ENCODE results near the gene CFAP210. TPM values are rescaled to one million over a fixed set of nuclear protein-coding genes. Genes with fewer than 3 reads are reported as not detected.

Gene CFAP210
- total and polyA plus RNA-seq, 9 of the 15 experiments (the other 6 are each of a cell fraction or from before 2014, with no cell fraction given) = 0.75 to 3.6 (median 1.3) TPM

DNA sequence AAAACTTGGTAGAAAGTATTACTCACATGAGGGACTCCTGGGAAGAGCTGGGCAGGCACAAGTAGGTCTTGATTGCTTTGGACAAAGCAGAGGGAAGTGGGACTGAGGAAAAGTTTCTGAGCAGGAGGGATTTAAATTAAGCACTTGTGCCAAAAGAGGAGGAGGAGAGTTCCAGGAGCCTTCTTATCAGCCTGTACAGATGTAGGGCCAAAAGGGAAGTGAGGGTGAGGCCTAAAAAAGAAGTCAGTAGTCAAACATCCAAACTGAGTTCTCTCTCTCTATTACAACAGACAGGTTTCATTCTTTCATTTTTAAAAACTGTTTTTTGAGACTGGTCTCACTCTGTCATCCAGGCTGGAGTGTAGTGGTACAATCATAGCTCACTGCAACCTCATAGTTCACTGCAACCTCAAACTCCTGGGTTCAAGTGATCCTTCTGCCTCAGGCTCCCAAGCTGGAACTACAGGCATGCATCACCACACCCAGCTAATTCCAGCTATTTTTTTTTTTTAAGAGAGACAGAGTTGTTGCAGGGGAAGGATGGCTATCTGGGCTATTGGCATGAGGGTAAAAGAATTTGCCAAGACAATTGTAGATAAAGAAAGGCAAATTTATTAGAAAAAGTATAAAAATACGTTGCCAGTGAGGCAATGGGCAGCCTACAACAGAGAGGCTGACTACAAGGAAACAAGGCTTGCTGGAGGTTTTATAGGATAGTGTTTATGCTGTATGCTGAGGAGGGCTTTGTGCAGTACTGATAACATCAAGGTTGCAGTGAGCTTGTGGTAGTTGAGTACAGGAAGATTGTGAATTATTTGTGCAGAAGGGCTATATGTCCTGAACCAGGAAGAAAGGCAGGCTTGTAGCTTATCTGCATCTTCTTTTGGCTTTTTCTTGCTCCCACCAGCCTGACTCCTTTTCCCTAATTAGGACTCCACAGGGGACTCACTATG lies 29.0 kb downstream of the CFAP210 start (continued):
- TF ChIP-seq DDX20 (tag; IDR thresholded peaks at IDR 0.05; ENCODE audit: low read depth) (no peak), MAFK (IDR thresholded peaks at IDR 0.05; ENCODE audit: low read length) (peak; percentile 25; the same call in 1 of the 2 replicates), NR2C1 (IDR thresholded peaks at IDR 0.05) (no peak), NR2C1 (tag; IDR thresholded peaks at IDR 0.05) (no peak), SAFB (IDR thresholded peaks at IDR 0.05; ENCODE audit: borderline replicate concordance, low read depth, low read length) (no peak), RHOXF2B (CRISPR knock-in tag; conservative IDR thresholded peaks at IDR 0.05) (no peak), ZNF224 (CRISPR knock-in tag; IDR thresholded peaks at IDR 0.05) (no peak), ETS2 (tag; IDR thresholded peaks at IDR 0.05; ENCODE audit: borderline replicate concordance, poor library complexity, severe bottlenecking) (no peak), FOXP1 (CRISPR knock-in tag; IDR thresholded peaks at IDR 0.05) (no peak), NELFE (IDR thresholded peaks at IDR 0.05; ENCODE audit: insufficient read depth, insufficient read length) (no peak), HDAC6 (IDR thresholded peaks at IDR 0.05; ENCODE audit: low read depth, low read length) (no peak), DACH1 (IDR thresholded peaks at IDR 0.05; ENCODE audit: partially characterized antibody) (no peak)
- TF ChIP-seq, protein P1, sequence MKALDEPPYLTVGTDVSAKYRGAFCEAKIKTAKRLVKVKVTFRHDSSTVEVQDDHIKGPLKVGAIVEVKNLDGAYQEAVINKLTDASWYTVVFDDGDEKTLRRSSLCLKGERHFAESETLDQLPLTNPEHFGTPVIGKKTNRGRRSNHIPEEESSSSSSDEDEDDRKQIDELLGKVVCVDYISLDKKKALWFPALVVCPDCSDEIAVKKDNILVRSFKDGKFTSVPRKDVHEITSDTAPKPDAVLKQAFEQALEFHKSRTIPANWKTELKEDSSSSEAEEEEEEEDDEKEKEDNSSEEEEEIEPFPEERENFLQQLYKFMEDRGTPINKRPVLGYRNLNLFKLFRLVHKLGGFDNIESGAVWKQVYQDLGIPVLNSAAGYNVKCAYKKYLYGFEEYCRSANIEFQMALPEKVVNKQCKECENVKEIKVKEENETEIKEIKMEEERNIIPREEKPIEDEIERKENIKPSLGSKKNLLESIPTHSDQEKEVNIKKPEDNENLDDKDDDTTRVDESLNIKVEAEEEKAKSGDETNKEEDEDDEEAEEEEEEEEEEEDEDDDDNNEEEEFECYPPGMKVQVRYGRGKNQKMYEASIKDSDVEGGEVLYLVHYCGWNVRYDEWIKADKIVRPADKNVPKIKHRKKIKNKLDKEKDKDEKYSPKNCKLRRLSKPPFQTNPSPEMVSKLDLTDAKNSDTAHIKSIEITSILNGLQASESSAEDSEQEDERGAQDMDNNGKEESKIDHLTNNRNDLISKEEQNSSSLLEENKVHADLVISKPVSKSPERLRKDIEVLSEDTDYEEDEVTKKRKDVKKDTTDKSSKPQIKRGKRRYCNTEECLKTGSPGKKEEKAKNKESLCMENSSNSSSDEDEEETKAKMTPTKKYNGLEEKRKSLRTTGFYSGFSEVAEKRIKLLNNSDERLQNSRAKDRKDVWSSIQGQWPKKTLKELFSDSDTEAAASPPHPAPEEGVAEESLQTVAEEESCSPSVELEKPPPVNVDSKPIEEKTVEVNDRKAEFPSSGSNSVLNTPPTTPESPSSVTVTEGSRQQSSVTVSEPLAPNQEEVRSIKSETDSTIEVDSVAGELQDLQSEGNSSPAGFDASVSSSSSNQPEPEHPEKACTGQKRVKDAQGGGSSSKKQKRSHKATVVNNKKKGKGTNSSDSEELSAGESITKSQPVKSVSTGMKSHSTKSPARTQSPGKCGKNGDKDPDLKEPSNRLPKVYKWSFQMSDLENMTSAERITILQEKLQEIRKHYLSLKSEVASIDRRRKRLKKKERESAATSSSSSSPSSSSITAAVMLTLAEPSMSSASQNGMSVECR (CRISPR knock-in tag; IDR thresholded peaks at IDR 0.05) = no peak
- TF ChIP-seq, protein P2, sequence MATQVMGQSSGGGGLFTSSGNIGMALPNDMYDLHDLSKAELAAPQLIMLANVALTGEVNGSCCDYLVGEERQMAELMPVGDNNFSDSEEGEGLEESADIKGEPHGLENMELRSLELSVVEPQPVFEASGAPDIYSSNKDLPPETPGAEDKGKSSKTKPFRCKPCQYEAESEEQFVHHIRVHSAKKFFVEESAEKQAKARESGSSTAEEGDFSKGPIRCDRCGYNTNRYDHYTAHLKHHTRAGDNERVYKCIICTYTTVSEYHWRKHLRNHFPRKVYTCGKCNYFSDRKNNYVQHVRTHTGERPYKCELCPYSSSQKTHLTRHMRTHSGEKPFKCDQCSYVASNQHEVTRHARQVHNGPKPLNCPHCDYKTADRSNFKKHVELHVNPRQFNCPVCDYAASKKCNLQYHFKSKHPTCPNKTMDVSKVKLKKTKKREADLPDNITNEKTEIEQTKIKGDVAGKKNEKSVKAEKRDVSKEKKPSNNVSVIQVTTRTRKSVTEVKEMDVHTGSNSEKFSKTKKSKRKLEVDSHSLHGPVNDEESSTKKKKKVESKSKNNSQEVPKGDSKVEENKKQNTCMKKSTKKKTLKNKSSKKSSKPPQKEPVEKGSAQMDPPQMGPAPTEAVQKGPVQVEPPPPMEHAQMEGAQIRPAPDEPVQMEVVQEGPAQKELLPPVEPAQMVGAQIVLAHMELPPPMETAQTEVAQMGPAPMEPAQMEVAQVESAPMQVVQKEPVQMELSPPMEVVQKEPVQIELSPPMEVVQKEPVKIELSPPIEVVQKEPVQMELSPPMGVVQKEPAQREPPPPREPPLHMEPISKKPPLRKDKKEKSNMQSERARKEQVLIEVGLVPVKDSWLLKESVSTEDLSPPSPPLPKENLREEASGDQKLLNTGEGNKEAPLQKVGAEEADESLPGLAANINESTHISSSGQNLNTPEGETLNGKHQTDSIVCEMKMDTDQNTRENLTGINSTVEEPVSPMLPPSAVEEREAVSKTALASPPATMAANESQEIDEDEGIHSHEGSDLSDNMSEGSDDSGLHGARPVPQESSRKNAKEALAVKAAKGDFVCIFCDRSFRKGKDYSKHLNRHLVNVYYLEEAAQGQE (IDR thresholded peaks at IDR 0.05; ENCODE audit: borderline replicate concordance) = no peak
- TF ChIP-seq, protein P2 (CRISPR knock-in tag; IDR thresholded peaks at IDR 0.05; ENCODE audit: low read depth) = no peak
